Stimulated activated CD4-positive, alpha-beta T cell treated with anti-CD3 and anti-CD28 coated beads, Interleukin-1b, Interleukin-23, amount 100 ng/mL, for 4 hours (primary cell): ENCODE measurements around the gene BRME1.
"Not testable (repeated sequence)": the region's sequence is repeated elsewhere in the genome, so short reads cannot be mapped to it uniquely, and the experiment has no call there.

Experiments
- DNase-seq, 2 donors: peaks; one replicate each; pipeline ENCODE4 v3.0.0-alpha.2; 2020; ENCODE audit warnings: low read depth in 2 of 2

BRME1 gene

GRCh38 chr19:13865571-13866462, 40.1 kb downstream of the BRME1 start:
- DNase-seq = no peak

- DNase-seq = no peak
These were observed 41.0 kb downstream of the BRME1 start for GRCh38 chr19:13864667-13865570.

GRCh38 chr19:13864046-13864666, 41.8 kb downstream of the BRME1 start:
- DNase-seq = no peak

- peak; percentile 82 to 85 for DNase-seq
These were observed 44.0 kb downstream of the BRME1 start for GRCh38 chr19:13861714-13862531.

GRCh38 chr19:13861392-13861713, 44.6 kb downstream of the BRME1 start:
- no peak for DNase-seq

- DNase-seq = no peak
These were observed 45.1 kb downstream of the BRME1 start for GRCh38 chr19:13860679-13861391.

- DNase-seq = no peak
These were observed 46.5 kb downstream of the BRME1 start for GRCh38 chr19:13859361-13859880.

GRCh38 chr19:13856497-13856896, 49.4 kb downstream of the BRME1 start:
- DNase-seq = no peak

GRCh38 chr19:13852171-13852707, 53.7 kb downstream of the BRME1 start:
- not testable (repeated sequence) for DNase-seq

GRCh38 chr19:13851734-13852114, 54.2 kb downstream of the BRME1 start:
- DNase-seq = not testable (repeated sequence)

GRCh38 chr19:13850910-13851733, 54.8 kb downstream of the BRME1 start:
- peak in 1 of 2 donors; percentile 56 for DNase-seq

GRCh38 chr19:13849991-13850909, 55.7 kb downstream of the BRME1 start:
- DNase-seq = peak in 1 of 2 donors; percentile 62

GRCh38 chr19:13848798-13849676, 56.9 kb downstream of the BRME1 start:
- DNase-seq = no peak

GRCh38 chr19:13848340-13848677, 57.6 kb downstream of the BRME1 start:
- DNase-seq = no peak

GRCh38 chr19:13847407-13848339, 58.2 kb downstream of the BRME1 start:
- DNase-seq = peak in 1 of 2 donors; percentile 68
